Activated CD4-positive, alpha-beta T cell treated with anti-CD3 and anti-CD28 coated beads for 4 hours (primary cell): Measurements from ENCODE around the gene TMEM170B.
"Not testable (repeated sequence)": the region's sequence is repeated elsewhere in the genome, so short reads cannot be mapped to it uniquely, and the experiment has no call there.

Experiments
- DNase-seq, 2 donors: peaks; one replicate each; pipeline ENCODE4 v3.0.0-alpha.2; 2020

Gene TMEM170B

GRCh38 chr6:11532097-11532496 lies 5.5 kb upstream of the TMEM170B start:
- no peak for DNase-seq

DNA sequence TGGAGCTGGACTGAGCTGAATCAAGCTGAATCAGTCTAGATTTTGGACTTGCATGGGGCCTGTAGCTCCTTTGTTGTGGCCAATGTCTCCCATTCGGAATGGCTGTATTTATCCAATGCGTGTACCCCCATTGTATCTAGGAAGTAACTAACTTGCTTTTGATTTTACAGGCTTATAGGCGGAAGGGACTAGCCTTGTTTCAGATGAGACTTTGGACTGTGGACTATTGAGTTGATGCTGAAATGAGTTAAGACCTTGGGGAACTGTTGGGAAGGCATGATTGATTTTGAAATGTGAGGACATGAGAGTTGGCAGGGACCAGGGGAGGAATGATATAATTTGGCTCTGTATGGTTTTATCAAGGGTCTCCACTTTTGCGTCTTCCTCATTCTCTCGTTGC lies 3.0 kb upstream of the TMEM170B start:
- DNase-seq: no peak

GRCh38 chr6:11535801-11536230 lies 1.7 kb upstream of the TMEM170B start:
- no peak for DNase-seq

DNA sequence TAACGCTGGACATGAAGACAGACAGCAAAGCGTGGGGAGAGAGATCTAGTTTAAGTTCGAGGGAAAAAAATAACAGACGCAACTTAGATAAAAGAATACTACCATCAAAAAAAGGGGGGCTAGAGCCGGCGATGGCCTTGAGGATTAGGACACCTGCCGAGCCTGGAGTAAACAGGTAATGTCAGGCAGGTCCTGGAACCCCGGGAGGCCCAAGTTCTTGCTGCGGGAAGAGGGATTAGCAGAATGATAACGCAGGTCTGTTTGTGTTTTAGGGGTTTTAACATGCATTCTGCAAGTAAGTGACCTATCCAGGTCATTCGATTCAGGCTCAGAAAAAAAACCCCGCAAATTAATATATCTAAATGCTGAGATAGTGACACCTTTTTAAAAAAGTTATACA lies 754 bp upstream of the TMEM170B start:
- DNase-seq: peak in 1 of 2 donors; percentile 6

DNA sequence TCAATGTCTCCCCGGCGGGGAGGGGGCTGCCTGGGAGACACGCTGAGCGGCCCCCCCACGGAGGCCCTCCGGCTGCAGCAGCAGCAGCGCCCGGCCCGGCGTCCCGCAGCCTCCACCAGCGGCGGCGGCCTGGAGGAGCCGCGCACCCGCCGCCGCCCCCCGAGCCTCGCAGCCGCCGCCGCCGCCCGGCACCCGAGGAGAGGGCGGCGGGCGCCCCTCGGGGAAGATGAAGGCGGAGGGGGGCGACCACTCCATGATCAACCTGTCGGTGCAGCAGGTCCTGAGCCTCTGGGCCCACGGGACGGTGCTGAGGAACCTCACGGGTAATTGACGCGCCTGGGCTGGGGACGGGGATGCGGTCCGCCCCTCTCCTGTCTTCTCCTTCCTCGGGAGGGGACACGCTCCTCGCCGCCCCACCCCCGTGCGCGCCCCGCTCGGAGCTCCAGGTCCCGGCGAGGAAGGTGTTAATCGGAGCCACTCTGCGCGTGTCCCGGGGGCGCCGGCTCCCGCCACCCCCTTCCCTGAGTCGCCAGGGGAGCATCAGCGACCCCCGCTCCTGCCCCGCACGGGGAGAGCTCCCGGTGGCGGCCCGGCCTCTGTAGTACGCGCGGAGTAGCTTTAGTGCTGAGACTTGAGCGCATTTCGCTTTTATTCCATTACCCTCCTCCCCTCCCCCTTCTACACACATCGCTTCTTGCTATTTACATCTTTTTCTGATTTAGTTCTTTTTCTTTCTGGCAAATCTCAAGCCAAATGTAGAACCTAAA lies 686 bp downstream of the TMEM170B start:
- peak; percentile 21 to 29 for DNase-seq

DNA sequence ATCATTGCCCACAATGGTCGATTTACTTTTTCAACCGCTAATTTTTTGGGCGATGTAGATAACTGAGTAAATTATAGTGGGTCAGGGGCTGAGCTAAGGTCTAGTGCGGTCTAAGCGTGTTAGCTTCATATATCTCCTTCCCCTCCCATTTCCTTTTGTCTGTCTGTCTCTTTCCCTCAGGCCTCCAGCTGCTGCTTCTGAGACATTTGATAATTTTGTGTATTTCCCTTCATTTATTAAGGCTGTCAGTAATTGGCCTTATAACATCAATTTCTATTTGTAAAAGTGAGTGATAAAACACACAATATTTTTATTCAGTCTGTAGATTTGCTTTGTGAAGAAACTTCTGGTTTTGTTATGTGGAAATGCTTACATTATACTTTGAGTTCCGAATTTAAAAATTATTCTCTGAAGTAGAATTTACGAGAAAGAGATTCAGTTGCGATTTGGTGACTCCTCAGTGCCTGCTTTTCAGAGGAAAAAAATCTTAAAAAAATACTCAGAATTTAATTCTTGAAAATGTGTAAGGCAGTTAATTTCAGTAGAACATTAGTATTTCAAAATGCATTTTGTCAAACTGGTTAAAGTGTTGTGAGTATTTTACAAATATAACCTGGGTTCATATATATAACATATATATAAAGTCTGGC lies 1.4 kb downstream of the TMEM170B start:
- DNase-seq: no peak

GRCh38 chr6:11542863-11543262 lies 5.3 kb downstream of the TMEM170B start:
- DNase-seq: no peak

- no peak for DNase-seq
Observed at GRCh38 chr6:11543919-11544518, 6.5 kb downstream of the TMEM170B start.

- not testable (repeated sequence) for DNase-seq
Observed at GRCh38 chr6:11547846-11548245, 10.3 kb downstream of the TMEM170B start.

- DNase-seq: not testable (repeated sequence)
Observed at GRCh38 chr6:11548578-11548977, 11.0 kb downstream of the TMEM170B start.

DNA sequence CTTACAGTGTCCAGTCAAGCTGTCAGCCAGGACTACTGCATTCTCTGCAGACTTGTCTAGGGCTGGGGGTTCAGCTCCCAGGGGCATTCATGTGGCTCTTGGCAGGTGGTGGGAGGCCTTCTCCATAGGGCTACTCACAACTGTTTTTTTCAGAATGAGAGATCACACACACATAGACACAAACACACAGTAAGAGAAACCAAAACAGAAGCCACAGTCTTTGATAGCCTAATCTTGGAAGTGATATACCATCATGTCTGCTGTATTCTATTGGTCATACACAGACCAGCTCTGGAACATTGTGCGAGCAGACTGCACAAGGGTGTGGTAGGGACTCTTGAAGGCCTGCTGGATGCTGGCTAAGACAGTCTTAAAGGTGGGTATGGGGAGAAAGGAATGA lies 13.5 kb downstream of the TMEM170B start:
- DNase-seq: no peak

- DNase-seq: no peak
Observed at GRCh38 chr6:11552442-11552841, 14.9 kb downstream of the TMEM170B start.

DNA sequence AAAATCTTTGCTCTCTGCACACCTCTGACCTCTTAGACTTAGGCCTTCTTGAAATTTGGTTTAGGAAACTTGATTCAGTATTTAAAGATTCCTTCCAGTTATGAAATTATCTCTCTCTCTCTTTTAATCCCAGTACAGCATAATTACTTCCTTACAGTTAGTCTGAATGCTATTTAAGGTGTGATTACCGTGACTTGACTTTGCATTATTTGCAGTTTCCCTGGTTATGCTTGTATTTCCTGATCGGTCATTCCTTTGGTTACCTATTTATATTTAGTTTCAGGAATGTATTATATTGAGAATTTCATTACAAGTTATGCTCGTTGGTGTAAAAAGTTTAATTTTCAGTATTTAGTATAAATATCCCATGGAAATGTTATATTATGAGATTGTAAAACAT lies 16.3 kb downstream of the TMEM170B start:
- no peak for DNase-seq

DNA sequence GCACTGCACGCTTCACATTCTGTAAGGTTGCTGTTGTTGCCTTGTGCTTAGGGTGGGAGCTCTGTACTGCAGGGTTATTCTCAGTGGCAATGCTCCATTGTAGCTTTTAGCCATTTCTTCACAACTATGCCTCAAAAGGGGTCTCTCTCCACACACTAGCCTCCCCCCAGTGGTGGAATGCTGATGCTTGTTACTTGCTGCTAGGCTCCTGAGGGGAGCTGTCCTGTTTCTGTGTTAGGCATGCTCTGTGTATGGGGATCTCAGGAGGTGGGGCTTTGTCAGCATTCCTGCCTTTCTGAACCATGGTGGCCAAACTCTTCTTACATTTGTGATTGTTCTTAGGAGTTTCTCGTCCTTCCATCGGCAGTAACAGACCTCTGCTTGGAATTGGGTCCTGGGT lies 18.8 kb downstream of the TMEM170B start:
- DNase-seq: no peak

- no peak for DNase-seq
Observed at GRCh38 chr6:11563793-11564192, 26.2 kb downstream of the TMEM170B start.

GRCh38 chr6:11566609-11567008 lies 29.1 kb downstream of the TMEM170B start:
- no peak for DNase-seq

DNA sequence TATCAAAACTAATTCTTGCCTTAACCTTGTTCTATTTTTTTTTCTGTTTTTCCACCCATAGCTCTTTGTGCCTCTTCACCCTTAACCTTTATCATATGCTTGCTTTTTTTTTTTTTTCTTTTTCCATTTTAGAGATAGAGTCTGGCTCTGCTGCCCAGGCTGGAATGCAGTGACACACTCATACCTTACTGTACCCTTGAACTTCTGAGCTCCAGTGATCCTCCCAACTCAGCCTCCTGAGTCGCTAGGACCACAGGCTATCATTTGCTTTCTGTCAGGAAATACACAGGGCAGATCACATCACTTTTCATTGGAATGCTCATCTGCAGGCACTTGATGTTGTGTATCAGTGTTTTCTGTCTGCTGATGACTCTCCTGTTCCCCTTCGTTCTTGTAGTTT lies 33.5 kb downstream of the TMEM170B start:
- no peak for DNase-seq

- peak; percentile 28 to 42 for DNase-seq
Observed at GRCh38 chr6:11575408-11576033, 38.0 kb downstream of the TMEM170B start.

DNA sequence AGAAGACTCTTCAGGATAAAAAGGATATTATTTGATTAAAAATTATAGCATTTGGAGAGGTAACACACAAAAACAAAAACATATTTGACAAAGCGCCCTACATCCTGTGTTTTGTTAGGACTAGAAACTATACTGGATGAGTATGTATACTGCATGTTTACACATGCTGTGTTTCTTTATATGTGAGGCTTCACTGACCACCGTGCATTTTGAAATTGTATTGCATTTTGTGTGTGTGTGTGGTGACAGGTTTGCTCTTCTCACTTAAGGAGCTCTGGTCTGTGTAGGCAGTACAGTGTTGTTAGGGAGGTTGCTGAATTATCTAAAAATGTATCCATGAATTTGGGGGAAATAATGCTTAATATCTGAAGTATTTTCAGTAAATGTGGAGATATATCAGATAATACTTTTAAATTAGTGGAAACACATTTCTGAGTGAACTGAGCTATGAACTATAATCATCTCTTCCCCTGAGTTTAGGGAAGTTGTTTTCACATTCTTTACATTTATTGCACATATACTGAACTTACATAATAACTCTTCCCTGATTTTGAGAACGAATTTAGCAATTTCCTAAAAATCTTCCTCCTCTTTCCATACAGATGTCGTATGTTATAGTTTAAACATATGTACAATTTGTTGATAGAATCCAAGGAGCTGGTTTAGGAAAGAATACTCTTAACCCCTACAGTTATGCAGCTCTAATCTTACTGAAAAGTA lies 43.3 kb downstream of the TMEM170B start:
- no peak for DNase-seq

DNA sequence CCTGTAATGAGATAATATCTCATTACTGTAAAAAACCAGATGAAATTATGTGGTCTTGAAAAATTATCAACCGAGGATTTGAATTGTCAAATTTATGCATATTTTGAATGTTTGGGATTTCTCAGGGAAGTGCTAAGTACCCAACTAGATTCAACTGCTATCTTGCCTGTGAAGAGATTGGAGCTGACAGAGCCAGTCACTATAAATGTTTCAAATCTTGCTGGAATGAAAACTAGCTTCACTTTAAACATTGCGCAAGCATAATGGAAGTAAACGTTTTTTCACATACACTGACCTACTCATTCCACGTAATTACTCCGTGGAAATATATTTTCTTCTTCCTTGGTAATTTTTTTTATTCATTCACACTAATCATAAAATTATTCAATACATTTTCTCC lies 46.7 kb downstream of the TMEM170B start:
- DNase-seq: no peak

GRCh38 chr6:11585426-11586016 lies 48.0 kb downstream of the TMEM170B start:
- DNase-seq: no peak

GRCh38 chr6:11586117-11586516 lies 48.6 kb downstream of the TMEM170B start:
- no peak for DNase-seq

GRCh38 chr6:11586536-11586935 lies 49.0 kb downstream of the TMEM170B start:
- DNase-seq: no peak
